Pancreas (tissue), 10 donors: ENCODE measurements around the gene PLEKHG5. TPM values are rescaled to one million over a fixed set of nuclear protein-coding genes. Genes with fewer than 3 reads are reported as not detected.

ENCODE experiments used
- ATAC-seq, 4 donors: fragments of 200-7000 bp; cut with Tn5 transposase; one replicate each; pipeline versions ENCODE4 v1.8.0 to v1.9.1; 2020; ENCODE audit warnings: mild to moderate bottlenecking in 4 of 4, moderate library complexity in 4 of 4
- DNase-seq, 6 donors: peaks; one replicate each; pipeline ENCODE4 v3.0.0-alpha.2; 2020
- FAIRE-seq: peaks from 2 replicates; lab custom pipeline; 2012; peaks lifted over from hg19 to GRCh38; lab: Jason Lieb, UNC
- H3K27ac ChIP-seq, 4 donors: fragments of 200-600 bp; sonication (generic); 1 replicate in 3 of 4; 2 replicates in 1 of 4; pipeline versions ENCODE4 v1.5.0 to v1.8.0; 2020
- H3K27me3 ChIP-seq, 4 donors: fragments of 200-600 bp; one replicate each; pipeline ENCODE4 v1.8.0; 2021
- H3K36me3 ChIP-seq, 3 donors: fragments of 200-600 bp; sonication (generic) in 1 of 3; one replicate each; pipeline versions ENCODE4 v1.5.0 to v1.8.0; 2020 to 2021
- H3K4me1 ChIP-seq, 3 donors: fragments of 200-600 bp; one replicate each; pipeline ENCODE4 v1.8.0; 2021
- H3K4me3 ChIP-seq, 4 donors: fragments of 200-600 bp; sonication (generic) in 2 of 4; one replicate each; pipeline versions ENCODE4 v1.5.0 to v1.8.0; 2020 to 2021
- H3K9me3 ChIP-seq, 4 donors: fragments of 200-600 bp; one replicate each; pipeline ENCODE4 v1.8.0; 2021
- WGBS, 2 donors: extraction: QIAGEN DNeasy Blood & Tissue Kit; methylation state at CpG; one replicate each; pipeline ENCODE4 v1.1.7; 2013; 5-methylcytosine and 5-hydroxymethylcytosine counted together
- intact Hi-C, 3 donors: fragments of 100-400 bp; cut with DNase I; formaldehyde crosslinking; loops; one replicate each; pipeline versions ENCODE4 v1.11.1 to v1.14.2; 2022
- polyA plus RNA-seq, 2 donors: library from polyadenylated mRNA; stranded (reverse); fragments of 200-250 nt; gene quantifications; one replicate each; pipeline ENCODE4 v1.2.3, GENCODE V29; 2013
- total RNA-seq, 6 donors: library from RNA; stranded (reverse); fragmentation: NEBNext Ultra II Directional in 4 of 6; extraction: Animal tissue kit (Norgen Biotek cat#: 25700) in 4 of 6; gene quantifications; one replicate each; pipeline versions ENCODE4 v1.2.1 to v1.2.4, GENCODE V29; 2021 to 2023
- TF ChIP-seq, protein P1 (sequence below), 4 donors: fragments of 200-600 bp; sonication (generic) in 3 of 4; IDR thresholded peaks; one replicate each; pipeline versions ENCODE4 v1.5.0 to v1.8.0; 2021; ENCODE audit warnings: antibody characterized with exemption in 4 of 4
- donor health status: healthy with polysubstance abuse.
- donor health status: DM: no; HTN: no; CAD: no; lungs with moderate emphysema.
- donor health status: DM: no; HTN: no; CAD: no.
- donor health status: control.
- donor health status: control.
- donor health status: Bipolar disorder and iron deficiency.
- donor health status: DM: yes; HTN: yes; CAD: no.
- donor health status: DM: no; HTN: no; CAD: no.
- donor health status: DM: no; HTN: no; CAD: no.
- donor health status: DM: yes; HTN: yes; CAD: no.

Gene PLEKHG5
- total and polyA plus RNA-seq, 8 donors = 1.5 to 7.3 (median 2.8) TPM

DNA sequence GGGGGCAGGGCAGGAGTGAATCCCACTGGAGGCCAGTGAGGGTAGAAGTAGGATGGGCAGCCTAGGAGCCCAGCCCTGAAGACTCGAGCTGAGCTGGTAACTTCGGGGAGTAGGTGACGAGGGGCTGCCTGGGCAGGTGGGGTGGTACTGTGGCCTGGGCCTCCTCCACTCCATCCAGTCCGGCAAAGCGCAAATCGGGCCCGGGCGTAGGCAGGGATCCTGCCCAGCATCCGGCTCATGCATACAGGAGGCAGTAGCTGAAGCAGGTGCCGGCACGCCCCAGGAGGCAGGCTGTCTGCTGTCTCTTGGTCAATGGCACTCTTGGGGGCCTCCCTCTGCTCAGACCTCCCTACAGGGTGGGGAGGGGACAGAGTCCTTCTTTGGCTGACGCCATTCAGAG lies 24.2 kb downstream of the PLEKHG5 start:
- no peak overlapping the region for H3K4me3 ChIP-seq
- H3K36me3 ChIP-seq = no peaks in the 10 kb centered on the region
- H3K27ac ChIP-seq = no peak overlapping the region
- DNase-seq (peak in 1 of 6 donors; percentile 60), FAIRE-seq (no peak), ATAC-seq (no peak)
- intact Hi-C loops = no loop called here
- no peaks in the 10 kb centered on the region for H3K9me3 ChIP-seq
- TF ChIP-seq, protein P1, sequence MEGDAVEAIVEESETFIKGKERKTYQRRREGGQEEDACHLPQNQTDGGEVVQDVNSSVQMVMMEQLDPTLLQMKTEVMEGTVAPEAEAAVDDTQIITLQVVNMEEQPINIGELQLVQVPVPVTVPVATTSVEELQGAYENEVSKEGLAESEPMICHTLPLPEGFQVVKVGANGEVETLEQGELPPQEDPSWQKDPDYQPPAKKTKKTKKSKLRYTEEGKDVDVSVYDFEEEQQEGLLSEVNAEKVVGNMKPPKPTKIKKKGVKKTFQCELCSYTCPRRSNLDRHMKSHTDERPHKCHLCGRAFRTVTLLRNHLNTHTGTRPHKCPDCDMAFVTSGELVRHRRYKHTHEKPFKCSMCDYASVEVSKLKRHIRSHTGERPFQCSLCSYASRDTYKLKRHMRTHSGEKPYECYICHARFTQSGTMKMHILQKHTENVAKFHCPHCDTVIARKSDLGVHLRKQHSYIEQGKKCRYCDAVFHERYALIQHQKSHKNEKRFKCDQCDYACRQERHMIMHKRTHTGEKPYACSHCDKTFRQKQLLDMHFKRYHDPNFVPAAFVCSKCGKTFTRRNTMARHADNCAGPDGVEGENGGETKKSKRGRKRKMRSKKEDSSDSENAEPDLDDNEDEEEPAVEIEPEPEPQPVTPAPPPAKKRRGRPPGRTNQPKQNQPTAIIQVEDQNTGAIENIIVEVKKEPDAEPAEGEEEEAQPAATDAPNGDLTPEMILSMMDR (IDR thresholded peaks at IDR 0.05) = no peak
- no peaks in the 10 kb centered on the region for H3K4me1 ChIP-seq
- no peaks in the 10 kb centered on the region for H3K27me3 ChIP-seq
- WGBS, 2 donors = 94% methylated on average over 12 of the region's 12 CpGs

DNA sequence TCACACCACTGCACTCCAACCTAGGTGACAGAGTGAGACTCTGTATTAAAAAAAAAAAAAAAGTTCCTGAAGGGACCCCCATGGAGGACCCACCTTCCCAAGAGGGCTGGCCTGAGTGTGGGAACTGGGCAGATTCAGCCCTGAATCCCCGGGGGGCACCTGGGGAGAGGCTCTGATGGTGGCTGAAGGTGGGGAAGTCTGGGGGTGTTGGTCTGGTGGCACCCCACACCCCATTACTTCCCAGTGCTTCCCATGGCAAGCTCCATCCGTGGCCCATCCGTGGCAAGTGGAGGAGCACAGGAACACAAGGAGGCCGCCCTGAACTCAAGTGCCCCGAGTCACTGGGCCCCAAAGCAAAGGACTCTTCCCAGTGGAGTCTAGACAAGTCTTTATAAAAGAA lies 24.7 kb downstream of the PLEKHG5 start:
- H3K27me3 ChIP-seq = no peaks in the 10 kb centered on the region
- intact Hi-C loops = no loop called here
- TF ChIP-seq, protein P1 (IDR thresholded peaks at IDR 0.05) = no peak
- no peak overlapping the region for H3K27ac ChIP-seq
- no peak overlapping the region for H3K4me3 ChIP-seq
- 89 to 96% methylated on average over 5 of the region's 5 CpGs for WGBS, 2 donors
- H3K36me3 ChIP-seq = no peaks in the 10 kb centered on the region
- no peak for FAIRE-seq
- DNase-seq = no peak
- no peak for ATAC-seq
- no peaks in the 10 kb centered on the region for H3K4me1 ChIP-seq
- H3K9me3 ChIP-seq = no peaks in the 10 kb centered on the region

DNA sequence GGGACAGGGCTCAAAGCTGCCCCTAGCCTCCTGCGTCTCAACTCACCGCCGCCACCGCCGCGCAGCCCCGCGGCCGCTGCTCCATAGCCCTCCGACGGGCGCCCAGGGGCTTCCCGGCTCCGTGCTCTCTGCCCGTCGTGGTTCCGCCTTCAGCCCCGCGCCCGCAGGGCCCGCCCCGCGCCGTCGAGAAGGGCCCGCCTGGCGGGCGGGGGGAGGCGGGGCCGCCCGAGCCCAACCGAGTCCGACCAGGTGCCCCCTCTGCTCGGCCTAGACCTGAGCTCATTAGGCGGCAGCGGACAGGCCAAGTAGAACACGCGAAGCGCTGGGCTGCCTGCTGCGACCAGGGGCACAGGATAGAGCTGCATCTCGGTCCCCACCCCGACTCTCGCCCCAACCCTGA lies 25.4 kb downstream of the PLEKHG5 start, which contains the start of gene TNFRSF25:
TNFRSF25 (minus strand) TSS at position 151 of the 400 bp plus-strand sequence; CDS start at position 85, 66 bp downstream.
- H3K4me3 ChIP-seq = no peak within 1 kb of the TSS
- intact Hi-C loops = no loop called here
- H3K27me3 ChIP-seq = no peaks in the 10 kb centered on the region
- H3K4me1 ChIP-seq = no peaks in the 10 kb centered on the region
- WGBS, 2 donors = 39 to 45% methylated on average over 34 to 43 of the region's 43 CpGs
- ATAC-seq (no peak), DNase-seq (peak in 1 of 6 donors; percentile 58), FAIRE-seq (no peak)
- H3K9me3 ChIP-seq = no peaks in the 10 kb centered on the region
- no peaks in the 10 kb centered on the region for H3K36me3 ChIP-seq
- H3K27ac ChIP-seq = no peak within 1 kb of the TSS
- TF ChIP-seq, protein P1 (IDR thresholded peaks at IDR 0.05) = no peak

DNA sequence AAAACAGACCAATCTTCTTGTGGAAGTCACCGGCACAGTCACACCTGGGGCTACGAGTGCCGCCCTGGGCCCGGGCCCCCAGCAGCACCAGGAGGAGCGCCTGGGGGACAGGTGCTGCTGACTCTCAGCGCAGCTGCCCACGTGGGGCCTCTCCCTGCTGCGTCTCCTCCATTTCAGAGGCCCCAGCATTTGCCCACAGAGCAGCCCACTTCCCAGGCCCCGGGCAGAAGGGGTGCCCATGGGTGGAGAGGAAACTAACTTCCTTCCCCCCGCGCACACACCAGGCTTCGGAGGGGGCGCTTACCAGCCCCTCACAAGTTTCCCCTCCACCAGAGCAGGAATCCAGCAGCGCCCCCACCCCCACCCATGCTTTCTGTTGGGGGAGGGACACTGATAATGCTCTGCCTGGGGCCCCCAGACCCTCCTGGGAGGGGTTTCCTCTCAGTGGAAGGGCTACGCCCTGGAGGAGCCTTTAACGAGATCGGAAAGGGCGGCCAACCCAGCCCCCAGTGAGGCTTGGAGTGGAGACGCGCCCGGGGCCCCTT lies 25.9 kb downstream of the PLEKHG5 start:
- 66 to 72% methylated on average over 19 to 21 of the region's 21 CpGs for WGBS, 2 donors
- DNase-seq = peak in 1 of 6 donors; percentile 49
- TF ChIP-seq, protein P1 (IDR thresholded peaks at IDR 0.05) = no peak
- Histone ChIP-seq H3K27ac (no peak overlapping the region), H3K27me3 (no peaks in the 10 kb centered on the region), H3K9me3 (no peaks in the 10 kb centered on the region), H3K36me3 (no peaks in the 10 kb centered on the region), H3K4me1 (no peaks in the 10 kb centered on the region), H3K4me3 (no peak overlapping the region)
- FAIRE-seq = no peak
- intact Hi-C loops = no loop called here
- ATAC-seq = no peak

DNA sequence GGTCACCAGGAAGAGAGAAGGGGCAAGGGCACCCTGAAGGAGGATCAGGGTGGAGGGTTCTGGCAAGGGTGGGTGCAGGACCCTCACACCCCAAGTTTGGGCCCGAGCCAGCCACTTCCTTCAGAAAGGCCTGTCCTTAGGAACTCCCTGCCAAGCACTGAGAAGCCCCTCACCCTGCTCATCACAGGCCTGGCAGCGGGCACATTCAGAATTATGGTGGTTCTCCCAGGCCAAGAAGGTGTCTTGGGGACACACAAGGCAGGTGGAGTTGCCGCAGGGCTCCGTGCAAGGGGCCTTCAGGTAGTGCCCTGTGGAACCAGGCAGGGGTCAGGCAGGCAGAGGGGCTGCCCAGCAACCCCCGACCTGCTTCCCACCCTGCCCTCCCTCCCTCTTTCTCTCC lies 26.6 kb downstream of the PLEKHG5 start:
- intact Hi-C loops = no loop called here
- TF ChIP-seq, protein P1 (IDR thresholded peaks at IDR 0.05) = no peak

More for the DNA sequence above, 26.6 kb downstream of the PLEKHG5 start:
- Histone ChIP-seq H3K36me3 (no peaks in the 10 kb centered on the region), H3K4me3 (no peak overlapping the region), H3K27ac (no peak overlapping the region), H3K27me3 (no peaks in the 10 kb centered on the region), H3K9me3 (no peaks in the 10 kb centered on the region), H3K4me1 (no peaks in the 10 kb centered on the region)
- peak in 1 of 4 donors; percentile 15 for ATAC-seq
- peak in 2 of 6 donors; percentile 30 to 44 for DNase-seq
- no peak for FAIRE-seq
- 72 to 81% methylated on average over 5 of the region's 5 CpGs for WGBS, 2 donors
